ENCODE data around the gene FSTL4.

DNA sequence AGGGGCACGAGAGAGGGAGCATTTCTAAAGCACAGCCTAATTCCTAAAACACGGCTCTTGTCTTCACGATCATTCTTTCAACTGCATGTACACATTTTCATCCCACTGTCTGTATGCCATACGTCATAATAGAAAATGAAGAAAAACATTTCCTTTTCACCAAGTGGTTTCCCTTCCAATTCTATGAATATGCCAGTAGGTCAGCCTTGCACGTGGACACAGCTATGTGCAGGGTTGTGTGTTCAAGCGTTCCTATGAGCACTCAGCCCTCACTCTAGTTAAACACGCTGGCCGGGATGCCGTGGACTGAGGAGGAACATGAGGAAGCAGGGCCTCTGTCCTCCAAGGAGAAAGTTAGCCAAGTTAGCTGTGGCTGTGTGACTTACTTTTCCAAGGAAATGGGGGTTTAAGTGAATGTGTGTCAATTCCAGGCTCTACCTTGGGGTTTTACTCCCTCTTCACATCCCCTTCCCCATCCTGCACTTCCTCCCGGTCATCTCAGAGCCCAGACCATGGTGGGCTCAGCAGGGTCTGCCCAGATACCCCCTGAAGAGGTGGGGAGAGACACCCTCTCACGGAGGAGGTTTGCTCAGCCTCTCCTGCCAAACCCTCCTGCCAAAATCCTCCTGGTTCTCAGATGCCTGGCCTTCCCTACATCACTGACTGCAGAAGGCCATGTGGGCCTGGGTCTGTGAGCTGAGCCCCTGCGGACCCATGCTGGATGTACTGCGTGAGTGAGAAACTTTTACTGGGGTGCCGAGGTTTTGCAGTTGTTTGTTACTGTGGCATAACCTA is 230.6 kb downstream of the FSTL4 start:
- TF ChIP-seq ZNF565 (CRISPR knock-in tag; conservative IDR thresholded peaks at IDR 0.05; ENCODE audit: low read depth): no peak
- TF ChIP-seq, protein P1, sequence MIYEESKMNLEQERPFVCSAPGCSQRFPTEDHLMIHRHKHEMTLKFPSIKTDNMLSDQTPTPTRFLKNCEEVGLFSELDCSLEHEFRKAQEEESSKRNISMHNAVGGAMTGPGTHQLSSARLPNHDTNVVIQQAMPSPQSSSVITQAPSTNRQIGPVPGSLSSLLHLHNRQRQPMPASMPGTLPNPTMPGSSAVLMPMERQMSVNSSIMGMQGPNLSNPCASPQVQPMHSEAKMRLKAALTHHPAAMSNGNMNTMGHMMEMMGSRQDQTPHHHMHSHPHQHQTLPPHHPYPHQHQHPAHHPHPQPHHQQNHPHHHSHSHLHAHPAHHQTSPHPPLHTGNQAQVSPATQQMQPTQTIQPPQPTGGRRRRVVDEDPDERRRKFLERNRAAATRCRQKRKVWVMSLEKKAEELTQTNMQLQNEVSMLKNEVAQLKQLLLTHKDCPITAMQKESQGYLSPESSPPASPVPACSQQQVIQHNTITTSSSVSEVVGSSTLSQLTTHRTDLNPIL (CRISPR knock-in tag; IDR thresholded peaks at IDR 0.05; ENCODE audit: low read depth): no peak
- no peak for TF ChIP-seq OSR1 (CRISPR knock-in tag; IDR thresholded peaks at IDR 0.05)
- TF ChIP-seq, protein P2, sequence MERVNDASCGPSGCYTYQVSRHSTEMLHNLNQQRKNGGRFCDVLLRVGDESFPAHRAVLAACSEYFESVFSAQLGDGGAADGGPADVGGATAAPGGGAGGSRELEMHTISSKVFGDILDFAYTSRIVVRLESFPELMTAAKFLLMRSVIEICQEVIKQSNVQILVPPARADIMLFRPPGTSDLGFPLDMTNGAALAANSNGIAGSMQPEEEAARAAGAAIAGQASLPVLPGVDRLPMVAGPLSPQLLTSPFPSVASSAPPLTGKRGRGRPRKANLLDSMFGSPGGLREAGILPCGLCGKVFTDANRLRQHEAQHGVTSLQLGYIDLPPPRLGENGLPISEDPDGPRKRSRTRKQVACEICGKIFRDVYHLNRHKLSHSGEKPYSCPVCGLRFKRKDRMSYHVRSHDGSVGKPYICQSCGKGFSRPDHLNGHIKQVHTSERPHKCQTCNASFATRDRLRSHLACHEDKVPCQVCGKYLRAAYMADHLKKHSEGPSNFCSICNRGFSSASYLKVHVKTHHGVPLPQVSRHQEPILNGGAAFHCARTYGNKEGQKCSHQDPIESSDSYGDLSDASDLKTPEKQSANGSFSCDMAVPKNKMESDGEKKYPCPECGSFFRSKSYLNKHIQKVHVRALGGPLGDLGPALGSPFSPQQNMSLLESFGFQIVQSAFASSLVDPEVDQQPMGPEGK (CRISPR knock-in tag; IDR thresholded peaks at IDR 0.05; ENCODE audit: borderline replicate concordance): no peak
- TF ChIP-seq ZFP30 (CRISPR knock-in tag; IDR thresholded peaks at IDR 0.05): no peak
- no peak for TF ChIP-seq ARNTL (CRISPR knock-in tag; IDR thresholded peaks at IDR 0.05; ENCODE audit: borderline replicate concordance, low read depth)
- no peak for TF ChIP-seq TOX (CRISPR knock-in tag; IDR thresholded peaks at IDR 0.05; ENCODE audit: borderline replicate concordance)
- TF ChIP-seq TCF4 (CRISPR knock-in tag; IDR thresholded peaks at IDR 0.05; ENCODE audit: borderline replicate concordance): no peak
- TF ChIP-seq RARB (CRISPR knock-in tag; IDR thresholded peaks at IDR 0.05): no peak
